Gastrocnemius medialis (tissue), 4 donors: Measurements from ENCODE around the gene RNU5B-1. TPM values are rescaled to one million over a fixed set of nuclear protein-coding genes. Genes with fewer than 3 reads are reported as not detected.
"Not testable (repeated sequence)": the region's sequence is repeated elsewhere in the genome, so short reads cannot be mapped to it uniquely, and the experiment has no call there.

Experiments
- ATAC-seq, 2 donors: fragments of 150-250 bp; one replicate each; pipeline ENCODE4 v1.9.1; 2016
- DNase-seq, 2 donors: peaks; one replicate each; pipeline ENCODE4 v3.0.0-alpha.2; 2019
- H3K27ac ChIP-seq, 4 donors: fragments of 200-600 bp; sonication (generic); 1 replicate in 1 of 4; 2 replicates in 3 of 4; pipeline ENCODE4 v1.5.1; 2016 to 2018; ENCODE audit warnings: mild to moderate bottlenecking in 2 of 4, moderate library complexity in 1 of 4
- H3K27me3 ChIP-seq, 3 donors: fragments of 200-600 bp; sonication (generic) in 2 of 3; 1 replicate in 1 of 3; 2 replicates in 2 of 3; pipeline versions ENCODE4 v1.5.1 to v1.6.0; 2016 to 2019; ENCODE audit warnings: mild to moderate bottlenecking in 1 of 3, moderate library complexity in 1 of 3
- H3K36me3 ChIP-seq, 2 donors: fragments of 200-600 bp; sonication (generic) in 1 of 2; one replicate each; pipeline ENCODE4 v1.5.1; 2017 to 2018
- H3K4me1 ChIP-seq, 2 donors: fragments of 200-600 bp; sonication (generic) in 1 of 2; one replicate each; pipeline ENCODE4 v1.5.1; 2016 to 2017; ENCODE audit warnings: mild to moderate bottlenecking in 2 of 2
- H3K4me3 ChIP-seq, 4 donors: fragments of 200-600 bp; sonication (generic) in 3 of 4; 1 replicate in 1 of 4; 2 replicates in 3 of 4; pipeline ENCODE4 v1.5.1; 2016 to 2019; ENCODE audit warnings: mild to moderate bottlenecking in 2 of 4
- H3K9me3 ChIP-seq, 3 donors: fragments of 200-600 bp; sonication (generic) in 2 of 3; 1 replicate in 1 of 3; 2 replicates in 2 of 3; pipeline ENCODE4 v1.5.1; 2016 to 2019
- CTCF ChIP-seq, 5 experiments: fragments of 450-650 bp in 3 of 5; fragments of 200-600 bp in 2 of 5; sonication (generic) in 2 of 5; IDR thresholded peaks in 4 of 5; conservative IDR thresholded peaks in 1 of 5; 1 replicate in 4 of 5; 2 replicates in 1 of 5; pipeline ENCODE4 v1.5.1; 2016 to 2019; ENCODE audit warnings: antibody characterized with exemption in 5 of 5, mild to moderate bottlenecking in 3 of 5, moderate library complexity in 3 of 5
- POLR2A ChIP-seq, 2 donors: fragments of 450-650 bp; IDR thresholded peaks; one replicate each; pipeline ENCODE4 v1.6.1; 2017; ENCODE audit warnings: antibody characterized with exemption in 2 of 2, mild to moderate bottlenecking in 2 of 2, moderate library complexity in 2 of 2
- in situ Hi-C, 4 donors: fragments of 200-750 bp; cut with MboI; loops; one replicate each; pipeline versions ENCODE4 v1.15.0 to v1.8.0; 2017; ENCODE audit warnings: low sequenced_read_pairs in 4 of 4
- intact Hi-C: fragments of 100-400 bp; cut with DNase I; formaldehyde crosslinking; loops from one replicate; pipeline ENCODE4 v1.15.1; 2023; ENCODE audit warnings: low total_unique reads
- total RNA-seq, 4 donors: library from RNA; depleted of rRNA; stranded (reverse); fragments of >200 nt; gene quantifications; one replicate each; pipeline versions ENCODE4 v1.1.0 to v1.2.3, GENCODE V29; 2016

Gene RNU5B-1
- total RNA-seq, 4 donors from 2014 or later, result not detected

DNA sequence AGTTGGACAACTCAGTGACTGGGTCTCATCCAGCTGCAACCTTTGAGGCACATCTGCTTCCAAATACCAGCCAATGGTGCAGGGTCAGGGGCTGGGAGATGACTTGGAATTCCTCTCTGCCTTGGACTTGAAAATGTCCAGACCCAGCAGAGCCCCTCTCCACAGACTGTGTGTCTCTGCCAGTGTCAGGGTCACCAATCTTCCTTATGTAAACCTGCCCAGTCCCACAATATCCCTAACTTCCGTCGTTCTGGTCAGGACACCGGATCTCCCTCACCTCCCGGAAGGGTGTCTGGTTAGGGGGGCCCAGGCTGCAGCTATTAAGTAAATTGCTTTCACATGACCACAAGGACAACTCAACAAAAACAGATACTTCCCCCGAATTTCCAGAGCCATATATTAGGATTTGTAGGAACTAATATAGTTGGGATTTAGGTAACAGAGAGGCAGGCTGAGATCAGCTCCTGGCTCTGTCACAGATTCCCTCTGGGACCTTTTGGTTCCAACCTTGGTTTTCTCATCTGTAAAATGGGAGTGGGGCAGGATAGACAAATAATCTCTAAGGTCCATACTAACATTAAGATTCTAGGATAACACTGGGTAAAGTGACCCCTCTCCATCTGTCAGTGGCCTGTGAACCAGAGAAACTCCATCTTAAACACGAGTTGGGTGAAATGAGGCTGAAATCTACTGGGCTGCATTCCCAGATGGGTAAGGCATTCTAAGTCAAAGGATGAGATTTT, 42.5 kb downstream of the RNU5B-1 start:
- no peaks in the 10 kb centered on the region for H3K4me1 ChIP-seq
- H3K4me3 ChIP-seq, result no peak overlapping the region
- no peak for ATAC-seq
- no peaks in the 10 kb centered on the region for H3K27me3 ChIP-seq
- TF ChIP-seq POLR2A (IDR thresholded peaks at IDR 0.05) (no peak), CTCF (IDR thresholded peaks at IDR 0.05 in 4 of 5, conservative IDR thresholded peaks at IDR 0.05 in 1 of 5) (no peak)
- no peak overlapping the region for H3K27ac ChIP-seq
- no peaks in the 10 kb centered on the region for H3K9me3 ChIP-seq
- H3K36me3 ChIP-seq, result no peaks in the 10 kb centered on the region
- no peak for DNase-seq
- intact Hi-C loops (no loop called here), in situ Hi-C loops (no loop called here)

DNA sequence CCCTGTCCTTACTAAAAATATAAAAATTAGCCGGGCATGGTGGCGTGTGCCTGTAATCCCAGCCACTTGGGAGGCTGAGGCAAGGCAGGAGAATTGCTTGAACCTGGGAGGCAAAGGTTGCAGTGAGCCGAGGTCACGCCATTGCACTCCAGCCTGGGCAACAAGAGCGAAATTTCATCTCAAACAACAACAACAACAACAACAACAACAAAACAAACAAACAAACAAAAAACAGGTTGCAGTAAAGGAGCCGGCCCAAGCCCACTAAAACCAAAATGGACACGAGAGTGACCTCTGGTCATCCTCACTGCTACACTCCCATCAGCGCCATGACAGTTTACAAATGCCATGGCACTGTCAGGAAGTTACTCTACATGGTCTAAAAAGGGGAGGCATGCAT, 43.3 kb downstream of the RNU5B-1 start:
- H3K27me3 ChIP-seq, H3K36me3 ChIP-seq, DNase-seq, H3K27ac ChIP-seq, H3K9me3 ChIP-seq, intact Hi-C loops, ATAC-seq, H3K4me3 ChIP-seq, H3K4me1 ChIP-seq, in situ Hi-C loops: not testable (repeated sequence)

DNA sequence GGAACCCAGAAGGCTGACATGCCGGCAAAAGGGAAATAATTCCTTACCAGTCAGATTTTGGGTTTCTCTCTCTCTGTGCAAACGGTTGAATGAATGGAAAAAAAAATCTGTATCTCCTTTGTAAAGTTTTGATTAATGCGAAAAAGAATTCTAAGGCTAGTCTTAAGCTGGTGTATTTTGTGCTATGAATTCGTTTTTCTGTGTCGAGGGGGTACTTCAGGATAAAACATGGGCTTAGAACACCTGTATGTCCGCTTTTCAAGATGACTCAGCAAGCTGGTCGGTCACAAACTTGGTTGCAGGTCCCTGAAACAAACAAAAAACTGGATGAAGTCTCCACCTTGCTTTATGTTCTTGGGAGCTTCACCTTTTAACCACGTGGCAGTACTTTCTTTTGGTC, 44.9 kb downstream of the RNU5B-1 start:
- H3K4me3 ChIP-seq, result no peak overlapping the region
- ATAC-seq (no peak), DNase-seq (no peak)
- no peaks in the 10 kb centered on the region for H3K4me1 ChIP-seq
- in situ Hi-C loops, result no loop called here
- TF ChIP-seq CTCF (IDR thresholded peaks at IDR 0.05 in 4 of 5, conservative IDR thresholded peaks at IDR 0.05 in 1 of 5) (no peak), POLR2A (IDR thresholded peaks at IDR 0.05) (no peak)
- no peaks in the 10 kb centered on the region for H3K36me3 ChIP-seq
- H3K9me3 ChIP-seq, result no peaks in the 10 kb centered on the region
- intact Hi-C loops, result no loop called here
- H3K27ac ChIP-seq, result no peak overlapping the region
- peaks cover 0 to 2% (median 0%) of the 10 kb centered on the region in 3 donors for H3K27me3 ChIP-seq

DNA sequence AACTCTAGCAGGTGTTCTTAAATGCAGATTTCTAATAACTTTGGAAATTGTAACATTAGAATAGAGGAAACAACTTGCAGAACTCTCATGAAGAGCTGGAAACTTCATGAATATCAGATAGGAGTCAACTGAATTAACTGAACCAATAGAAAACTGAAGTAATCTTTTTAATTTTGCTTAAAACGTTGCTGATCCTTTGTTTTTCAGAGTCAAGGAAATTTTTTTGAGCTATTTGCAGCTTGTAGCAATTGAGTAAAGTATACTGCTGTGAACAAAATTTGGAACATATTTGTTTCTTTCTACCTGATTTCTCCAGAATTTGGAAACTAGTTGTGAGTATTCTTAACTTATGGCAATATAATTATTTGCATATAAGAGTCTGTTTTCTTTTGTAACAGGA, 47.5 kb downstream of the RNU5B-1 start:
- DNase-seq, H3K9me3 ChIP-seq, intact Hi-C loops, in situ Hi-C loops, H3K4me3 ChIP-seq, H3K4me1 ChIP-seq, ATAC-seq, H3K27ac ChIP-seq, H3K36me3 ChIP-seq: not testable (repeated sequence)
- H3K27me3 ChIP-seq, result peaks cover 9 to 14% (median 9%) of the 10 kb centered on the region in 3 donors

Other genes starting within 250 kb of the RNU5B-1 start
- gene RASL12, start 236.7 kb upstream of the RNU5B-1 start, total RNA-seq, result 1 to 10 TPM; 2.8 to 8.2 (median 5.4) TPM
- 1 to 10 TPM in 2 of 4 donors, under 1 TPM in 2; 0.46 to 1.4 (median 1.1) TPM for gene KBTBD13, start 227.9 kb upstream of the RNU5B-1 start, total RNA-seq
- 1 to 10 TPM in 2 of 4 donors, under 1 TPM in 2; 0.65 to 3.3 (median 1.4) TPM for gene UBAP1L, start 189.5 kb upstream of the RNU5B-1 start, total RNA-seq
- 10 to 100 TPM; 10.4 to 15.7 (median 12.4) TPM for gene PDCD7, start 170.9 kb upstream of the RNU5B-1 start, total RNA-seq
- gene CLPX, start 119.3 kb upstream of the RNU5B-1 start, total RNA-seq, result 100 to 1,000 TPM in 1 of 4 donors, 10 to 100 TPM in 3; 49.3 to 116 (median 63.3) TPM
- gene CILP, start 93.2 kb upstream of the RNU5B-1 start, total RNA-seq, result 10 to 100 TPM in 3 of 4 donors, 1 to 10 TPM in 1; 5.4 to 49.9 (median 41.6) TPM
- gene PARP16, start 17.8 kb upstream of the RNU5B-1 start, total RNA-seq, result 1 to 10 TPM; 2.6 to 3.3 (median 3.0) TPM
- gene RNU5A-1, start 8.6 kb upstream of the RNU5B-1 start, total RNA-seq, result not detected
- not detected for gene IGDCC3, start 73.3 kb downstream of the RNU5B-1 start, total RNA-seq
- 1 to 10 TPM; 2.3 to 7.4 (median 2.8) TPM for gene IGDCC4, start 118.3 kb downstream of the RNU5B-1 start, total RNA-seq
- 10 to 100 TPM; 36.9 to 76.6 (median 48.0) TPM for gene DPP8, start 213.0 kb downstream of the RNU5B-1 start, total RNA-seq
- 1 to 10 TPM; 4.5 to 9.5 (median 6.5) TPM for gene HACD3, start 225.8 kb downstream of the RNU5B-1 start, total RNA-seq